22Rv1 (cell line): Measurements from ENCODE around the gene JARID2.

Experiments
- CTCF ChIP-seq: fragments of 450-650 bp; IDR thresholded peaks from 2 replicates; pipeline ENCODE4 v1.5.1; 2017; ENCODE audit warnings: mild to moderate bottlenecking
- ZFX ChIP-seq: fragments of 450-650 bp; IDR thresholded peaks from 2 replicates; pipeline ENCODE4 v1.6.1; 2017; ENCODE audit warnings: antibody characterized with exemption, borderline replicate concordance

GRCh38 chr6:15398633-15399275 is 152.9 kb downstream of the JARID2 start:
- TF ChIP-seq CTCF (no peak), ZFX (no peak)
